Measurements from ENCODE around the gene GNAL.

The GNAL gene

GRCh38 chr18:11845654-11846053 is 156.6 kb downstream of the GNAL start:
- CTCF ChIA-PET = interaction anchor here (1.2 kb wide), 1 partner anchor 113 kb away, joined by 3 read pairs; no protein-coding TSS in a partner anchor

GRCh38 chr18:11847811-11848210 is 158.7 kb downstream of the GNAL start:
- ChIA-PET POLR2A (interaction anchor here (2.0 kb wide), 1 partner anchor 133 kb away, joined by 5 read pairs; the partner anchor contains the start of gene IMPA2), CTCF (interaction anchor here (0.7 to 2.5 kb wide), 4 partner anchors 100 to 192 kb away, joined by 3 to 10 read pairs (median 5); no protein-coding TSS in a partner anchor)
- no peak for TF ChIP-seq ZNF214 (tag by site-specific recombination; IDR thresholded peaks at IDR 0.05; ENCODE audit: borderline replicate concordance)
- TF ChIP-seq KLF17 (tag by site-specific recombination; IDR thresholded peaks at IDR 0.05) = no peak
- TF ChIP-seq SP3 (tag by site-specific recombination; IDR thresholded peaks at IDR 0.05) = no peak
- no peak for TF ChIP-seq ZNF223 (tag by site-specific recombination; IDR thresholded peaks at IDR 0.05)
- no peak for TF ChIP-seq ZNF398 (tag by site-specific recombination; IDR thresholded peaks at IDR 0.05)
- no peak for TF ChIP-seq GLI2 (tag by site-specific recombination; IDR thresholded peaks at IDR 0.05; ENCODE audit: borderline replicate concordance, low read depth)
- TF ChIP-seq ZFP3 (tag by site-specific recombination; IDR thresholded peaks at IDR 0.05; ENCODE audit: low read depth) = no peak
- no peak for TF ChIP-seq SCRT2 (tag by site-specific recombination; IDR thresholded peaks at IDR 0.05)
- no peak for TF ChIP-seq SCRT1 (tag by site-specific recombination; IDR thresholded peaks at IDR 0.05; ENCODE audit: borderline replicate concordance)
- no peak for TF ChIP-seq KLF10 (tag by site-specific recombination; IDR thresholded peaks at IDR 0.05)

More at GRCh38 chr18:11845654-11846053, 156.6 kb downstream of the GNAL start:
- Histone ChIP-seq H3K4me1 (ENCODE audit: control insufficient read depth, insufficient read depth, low read length) (peaks cover 5% of the 10 kb centered on the region; the same call in 1 of the 2 replicates), H3K4me3 (ENCODE audit: low read depth, low read length) (no peak overlapping the region), H3K9me3 (ENCODE audit: control insufficient read depth, insufficient read depth, low read depth, low read length) (no peaks in the 10 kb centered on the region), H3K36me3 (ENCODE audit: control insufficient read depth in 2 of 2, insufficient read depth in 1 of 2, low read length in 2 of 2) (no peaks in the 10 kb centered on the region), H3K27ac (ENCODE audit: extremely low read depth, low read depth, low read length) (no peak overlapping the region)
- TF ChIP-seq SCRT2 (tag by site-specific recombination; IDR thresholded peaks at IDR 0.05) = no peak
- TF ChIP-seq OVOL3 (tag by site-specific recombination; IDR thresholded peaks at IDR 0.05) = no peak
- TF ChIP-seq PRDM1 (tag by site-specific recombination; IDR thresholded peaks at IDR 0.05) = no peak
- 0 out of 2 replicates have a peak, but pooled peaks have one; percentile 18 for TF ChIP-seq ZNF366 (tag by site-specific recombination; conservative IDR thresholded peaks at IDR 0.05)
- POLR2A ChIA-PET = no interaction called here

GRCh38 chr18:11849279-11849678 is 160.2 kb downstream of the GNAL start:
- no peak overlapping the region for H3K4me3 ChIP-seq (ENCODE audit: low read depth, low read length)
- H3K27ac ChIP-seq (ENCODE audit: extremely low read depth, low read depth, low read length) = no peak overlapping the region
- H3K36me3 ChIP-seq (ENCODE audit: control insufficient read depth in 2 of 2, insufficient read depth in 1 of 2, low read length in 2 of 2) = no peaks in the 10 kb centered on the region; a peak in 2 of 3 replicates
- H3K9me3 ChIP-seq (ENCODE audit: control insufficient read depth, insufficient read depth, low read depth, low read length) = no peaks in the 10 kb centered on the region
- peaks cover 8% of the 10 kb centered on the region; the same call in 1 of the 2 replicates for H3K4me1 ChIP-seq (ENCODE audit: control insufficient read depth, insufficient read depth, low read length)
- POLR2A ChIA-PET = interaction anchor here (0.7 to 2.0 kb wide), 2 partner anchors 132 to 407 kb away, joined by 3 to 5 read pairs; partner anchors contain the start of gene IMPA2
- CTCF ChIA-PET = interaction anchor here (0.6 to 2.5 kb wide), 6 partner anchors 10 to 194 kb away, joined by 3 to 10 read pairs (median 4); no protein-coding TSS in a partner anchor
- TF ChIP-seq KLF10 (tag by site-specific recombination; IDR thresholded peaks at IDR 0.05) (no peak), ZNF791 (tag by site-specific recombination; IDR thresholded peaks at IDR 0.05) (no peak), ZNF707 (tag by site-specific recombination; IDR thresholded peaks at IDR 0.05) (no peak), ZNF366 (tag by site-specific recombination; conservative IDR thresholded peaks at IDR 0.05) (no peak), INSM2 (tag by site-specific recombination; IDR thresholded peaks at IDR 0.05) (no peak), ZNF621 (tag by site-specific recombination; IDR thresholded peaks at IDR 0.05) (no peak), ZFP41 (tag by site-specific recombination; IDR thresholded peaks at IDR 0.05; ENCODE audit: borderline replicate concordance) (no peak), ZNF777 (tag by site-specific recombination; IDR thresholded peaks at IDR 0.05; ENCODE audit: borderline replicate concordance) (no peak), ZNF449 (tag by site-specific recombination; IDR thresholded peaks at IDR 0.05) (no peak), ZNF529 (tag by site-specific recombination; IDR thresholded peaks at IDR 0.05; ENCODE audit: insufficient replicate concordance) (no peak), ZNF768 (tag by site-specific recombination; IDR thresholded peaks at IDR 0.05) (no peak), ZNF692 (tag by site-specific recombination; IDR thresholded peaks at IDR 0.05) (no peak)

More at GRCh38 chr18:11847811-11848210, 158.7 kb downstream of the GNAL start:
- Histone ChIP-seq H3K36me3 (ENCODE audit: control insufficient read depth in 2 of 2, insufficient read depth in 1 of 2, low read length in 2 of 2) (no peaks in the 10 kb centered on the region), H3K4me3 (ENCODE audit: low read depth, low read length) (no peak overlapping the region), H3K9me3 (ENCODE audit: control insufficient read depth, insufficient read depth, low read depth, low read length) (no peaks in the 10 kb centered on the region), H3K27ac (ENCODE audit: extremely low read depth, low read depth, low read length) (no peak overlapping the region), H3K4me1 (ENCODE audit: control insufficient read depth, insufficient read depth, low read length) (peaks cover 5% of the 10 kb centered on the region; the same call in 1 of the 2 replicates)

Measured in HEK293 (cell line).